IMR-90 (cell line): Measurements from ENCODE around the gene CD248.

ENCODE experiments used
- BHLHE40 ChIP-seq: fragments of 150-350 bp; IDR thresholded peaks from 2 replicates; pipeline ENCODE4 v1.6.1; 2016; ENCODE audit warnings: mild to moderate bottlenecking, low read depth, low read length
- CEBPB ChIP-seq: IDR thresholded peaks from 2 replicates; pipeline ENCODE4 v1.6.1; 2012; ENCODE audit warnings: low read depth, low read length, improper control_type of control experiment
- CTCF ChIP-seq: conservative IDR thresholded peaks from 2 replicates; pipeline ENCODE4 v1.5.1; 2012; ENCODE audit warnings: mild to moderate bottlenecking, low read depth, low read length, improper control_type of control experiment
- ELK1 ChIP-seq: fragments of 150-350 bp; IDR thresholded peaks from 2 replicates; pipeline ENCODE4 v1.6.1; 2016; ENCODE audit warnings: low read depth, mild to moderate bottlenecking, low read length, moderate library complexity, borderline replicate concordance
- FOS ChIP-seq: fragments of 150-350 bp; IDR thresholded peaks from 2 replicates; pipeline ENCODE4 v1.6.1; 2016; ENCODE audit warnings: low read depth, low read length
- MAZ ChIP-seq: IDR thresholded peaks from 2 replicates; pipeline ENCODE4 v1.6.1; 2012; ENCODE audit warnings: low read depth, mild to moderate bottlenecking, low read length, improper control_type of control experiment, moderate library complexity, borderline replicate concordance
- NFE2L2 ChIP-seq: fragments of 150-350 bp; IDR thresholded peaks from 2 replicates; pipeline ENCODE4 v1.6.1; 2016; ENCODE audit warnings: low read depth, mild to moderate bottlenecking, low read length
- POLR2A ChIP-seq: IDR thresholded peaks from 2 replicates; pipeline ENCODE4 v1.6.1; 2012; ENCODE audit warnings: mild to moderate bottlenecking, low read depth, low read length
- RAD21 ChIP-seq: IDR thresholded peaks from 2 replicates; pipeline ENCODE4 v1.6.1; 2012; ENCODE audit warnings: low read length, improper control_type of control experiment
- RCOR1 ChIP-seq: IDR thresholded peaks from 2 replicates; pipeline ENCODE4 v1.6.1; 2012; ENCODE audit warnings: mild to moderate bottlenecking, low read length, improper control_type of control experiment; ENCODE audit not compliant: insufficient replicate concordance
- RFX5 ChIP-seq: IDR thresholded peaks from 2 replicates; pipeline ENCODE4 v1.8.0; 2012; ENCODE audit warnings: low read depth, mild to moderate bottlenecking, low read length, moderate library complexity
- SMC3 ChIP-seq: fragments of 150-350 bp; IDR thresholded peaks from 2 replicates; pipeline ENCODE4 v1.6.1; 2016; ENCODE audit warnings: low read depth, mild to moderate bottlenecking, antibody characterized with exemption, low read length, moderate library complexity

GRCh38 chr11:66336234-66337102, 19.6 kb upstream of the CD248 start, which contains the start of gene RIN1:
- TF ChIP-seq CTCF = peak; percentile 47
- peak; percentile 98 for TF ChIP-seq FOS
- TF ChIP-seq RFX5 = no peak
- TF ChIP-seq POLR2A = peak; percentile 97
- TF ChIP-seq NFE2L2 = 0 out of 2 replicates have a peak, but pooled peaks have one; percentile 2
- TF ChIP-seq CEBPB = peak; percentile 54; the same call in 1 of the 2 replicates
- TF ChIP-seq RCOR1 = peak; percentile 99
- peak; percentile 4; the same call in 1 of the 2 replicates for TF ChIP-seq SMC3
- TF ChIP-seq BHLHE40 = peak; percentile 78
- TF ChIP-seq ELK1 = no peak
- peak; percentile 29; the same call in 1 of the 2 replicates for TF ChIP-seq RAD21
- TF ChIP-seq MAZ = peak; percentile 79
